ENCODE data around the gene L3MBTL2.
A peak's percentile ranks its signal among the peaks of the same experiment; 100 is the strongest.

L3MBTL2 gene

GRCh38 chr22:41231369-41231768 lies 26.3 kb downstream of the L3MBTL2 start:
- H3K27ac ChIP-seq: peak overlapping the region; percentile 99
- ChIA-PET POLR2A (ENCODE audit: low non-redundant PET) (no interaction called here), CTCF (no interaction called here)
- DNase-seq (ENCODE audit: low spot score): no peak
- no peak for TF ChIP-seq CTCF (conservative IDR thresholded peaks at IDR 0.05; ENCODE audit: low read depth)

- no peak for TF ChIP-seq CTCF (conservative IDR thresholded peaks at IDR 0.05; ENCODE audit: low read depth)
- ChIA-PET POLR2A (ENCODE audit: low non-redundant PET) (no interaction called here), CTCF (interaction anchor here (0.7 kb wide), 1 partner anchor 55 kb away, joined by 4 read pairs; no protein-coding TSS in a partner anchor)
- H3K27ac ChIP-seq: peak overlapping the region; percentile 4; the same call in 1 of the 2 replicates
- DNase-seq (ENCODE audit: low spot score): no peak
Measured at GRCh38 chr22:41234815-41235695, 29.9 kb downstream of the L3MBTL2 start.

GRCh38 chr22:41237036-41237706 lies 32.1 kb downstream of the L3MBTL2 start:
- no peak for TF ChIP-seq CTCF (conservative IDR thresholded peaks at IDR 0.05; ENCODE audit: low read depth)
- CTCF ChIA-PET: interaction anchor here (0.5 to 2.0 kb wide), 7 partner anchors 8 to 711 kb away, joined by 3 to 5 read pairs (median 3); no protein-coding TSS in a partner anchor
- H3K27ac ChIP-seq: peak overlapping the region; percentile 79
- POLR2A ChIA-PET (ENCODE audit: low non-redundant PET): interaction anchor here (0.6 to 0.8 kb wide), 2 partner anchors 15 to 68 kb away, joined by 3 to 4 read pairs; no protein-coding TSS in a partner anchor
- no peak for DNase-seq (ENCODE audit: low spot score)

- ChIA-PET CTCF (interaction anchor here (0.5 to 2.0 kb wide), 7 partner anchors 9 to 712 kb away, joined by 3 to 5 read pairs (median 3); no protein-coding TSS in a partner anchor), POLR2A (ENCODE audit: low non-redundant PET) (interaction anchor here (0.6 to 0.8 kb wide), 3 partner anchors 11 to 69 kb away, joined by 3 to 4 read pairs (median 3); no protein-coding TSS in a partner anchor)
- DNase-seq (ENCODE audit: low spot score): peak; percentile 42
- TF ChIP-seq CTCF (conservative IDR thresholded peaks at IDR 0.05; ENCODE audit: low read depth): peak; percentile 87
- H3K27ac ChIP-seq: peak overlapping the region; percentile 79
Measured at GRCh38 chr22:41237707-41238569, 32.8 kb downstream of the L3MBTL2 start.

- DNase-seq (ENCODE audit: low spot score): no peak
- CTCF ChIA-PET: no interaction called here
- H3K27ac ChIP-seq: peak overlapping the region; percentile 79
- POLR2A ChIA-PET (ENCODE audit: low non-redundant PET): interaction anchor here (0.7 kb wide), 1 partner anchor 12 kb away, joined by 3 read pairs; no protein-coding TSS in a partner anchor
- no peak for TF ChIP-seq CTCF (conservative IDR thresholded peaks at IDR 0.05; ENCODE audit: low read depth)
Measured at GRCh38 chr22:41238570-41239442, 33.7 kb downstream of the L3MBTL2 start.

Data from RWPE1 (cell line).